Esophagus squamous epithelium (tissue), 5 donors: ENCODE results near the gene LGALS8. TPM values are rescaled to one million over a fixed set of nuclear protein-coding genes. Genes with fewer than 3 reads are reported as not detected.
"Not testable (repeated sequence)": the region's sequence is repeated elsewhere in the genome, so short reads cannot be mapped to it uniquely, and the experiment has no call there.

ENCODE experiments used
- DNase-seq: peaks from one replicate; lab custom pipeline; 2025; lab: John Stamatoyannopoulos, UW
- H3K27ac ChIP-seq, 4 donors: fragments of 200-600 bp; sonication (generic); one replicate each; pipeline ENCODE4 v1.5.1; 2016 to 2019; ENCODE audit warnings: mild to moderate bottlenecking in 1 of 4
- H3K27me3 ChIP-seq, 4 donors: fragments of 200-600 bp; sonication (generic); 1 replicate in 3 of 4; 2 replicates in 1 of 4; pipeline versions ENCODE4 v1.5.1 to v1.6.0; 2017 to 2021; ENCODE audit warnings: antibody characterized with exemption in 1 of 4
- H3K36me3 ChIP-seq, 3 donors: fragments of 200-600 bp; sonication (generic); one replicate each; pipeline ENCODE4 v1.5.1; 2016 to 2019
- H3K4me1 ChIP-seq, 3 donors: fragments of 200-600 bp; sonication (generic); one replicate each; pipeline ENCODE4 v1.5.1; 2017 to 2019
- H3K4me3 ChIP-seq, 4 donors: fragments of 200-600 bp; sonication (generic); 1 replicate in 3 of 4; 2 replicates in 1 of 4; pipeline ENCODE4 v1.5.1; 2016 to 2019; ENCODE audit warnings: mild to moderate bottlenecking in 2 of 4, moderate library complexity in 1 of 4
- H3K9me3 ChIP-seq, 3 donors: fragments of 200-600 bp; sonication (generic); one replicate each; pipeline ENCODE4 v1.5.1; 2016 to 2019
- POLR2A ChIP-seq, 4 donors: fragments of 450-650 bp; IDR thresholded peaks; one replicate each; pipeline ENCODE4 v1.6.1; 2017; ENCODE audit warnings: antibody characterized with exemption in 4 of 4, mild to moderate bottlenecking in 4 of 4, moderate library complexity in 3 of 4
- WGBS, 2 donors: methylation state at CpG; one replicate each; pipeline ENCODE4 v1.1.5; 2018; 5-methylcytosine and 5-hydroxymethylcytosine counted together
- intact Hi-C: fragments of 100-400 bp; cut with DNase I; formaldehyde crosslinking; loops from one replicate; pipeline ENCODE4 v1.15.0; 2022
- total RNA-seq, 4 donors: library from RNA; depleted of rRNA; stranded (reverse); fragments of >200 nt; gene quantifications; one replicate each; pipeline ENCODE4 v1.1.0, GENCODE V29; 2016
- TF ChIP-seq, protein P1 (sequence below), 6 experiments: fragments of 450-650 bp in 4 of 6; fragments of 200-600 bp in 2 of 6; sonication (generic) in 2 of 6; IDR thresholded peaks; one replicate each; pipeline ENCODE4 v1.5.1; 2016 to 2019; ENCODE audit warnings: antibody characterized with exemption in 6 of 6, mild to moderate bottlenecking in 4 of 6, moderate library complexity in 4 of 6
- donor health status: DM: yes; HTN: yes; CAD: no.

The LGALS8 gene
- total RNA-seq, 4 donors from 2014 or later, result 45.2 to 70.6 (median 52.4) TPM

- Histone ChIP-seq H3K4me1 (peaks cover 0 to 9% (median 0%) of the 10 kb centered on the region in 3 donors), H3K4me3 (no peak overlapping the region), H3K9me3 (no peaks in the 10 kb centered on the region), H3K27me3 (no peaks in the 10 kb centered on the region), H3K27ac (no peak overlapping the region), H3K36me3 (peaks cover 0 to 23% (median 0%) of the 10 kb centered on the region in 3 donors)
- no peak for DNase-seq
- 58 to 61% methylated on average over 4 of the region's 4 CpGs for WGBS, 2 donors
- no peak for TF ChIP-seq POLR2A (IDR thresholded peaks at IDR 0.05)
- TF ChIP-seq, protein P1, sequence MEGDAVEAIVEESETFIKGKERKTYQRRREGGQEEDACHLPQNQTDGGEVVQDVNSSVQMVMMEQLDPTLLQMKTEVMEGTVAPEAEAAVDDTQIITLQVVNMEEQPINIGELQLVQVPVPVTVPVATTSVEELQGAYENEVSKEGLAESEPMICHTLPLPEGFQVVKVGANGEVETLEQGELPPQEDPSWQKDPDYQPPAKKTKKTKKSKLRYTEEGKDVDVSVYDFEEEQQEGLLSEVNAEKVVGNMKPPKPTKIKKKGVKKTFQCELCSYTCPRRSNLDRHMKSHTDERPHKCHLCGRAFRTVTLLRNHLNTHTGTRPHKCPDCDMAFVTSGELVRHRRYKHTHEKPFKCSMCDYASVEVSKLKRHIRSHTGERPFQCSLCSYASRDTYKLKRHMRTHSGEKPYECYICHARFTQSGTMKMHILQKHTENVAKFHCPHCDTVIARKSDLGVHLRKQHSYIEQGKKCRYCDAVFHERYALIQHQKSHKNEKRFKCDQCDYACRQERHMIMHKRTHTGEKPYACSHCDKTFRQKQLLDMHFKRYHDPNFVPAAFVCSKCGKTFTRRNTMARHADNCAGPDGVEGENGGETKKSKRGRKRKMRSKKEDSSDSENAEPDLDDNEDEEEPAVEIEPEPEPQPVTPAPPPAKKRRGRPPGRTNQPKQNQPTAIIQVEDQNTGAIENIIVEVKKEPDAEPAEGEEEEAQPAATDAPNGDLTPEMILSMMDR (IDR thresholded peaks at IDR 0.05), result no peak
- intact Hi-C loops, result loop anchor here (5.0 kb wide), 1 partner anchor 379 kb away; no protein-coding TSS in a partner anchor
These were observed 37.3 kb upstream of the LGALS8 start for GRCh38 chr1:236486356-236487002.

GRCh38 chr1:236489161-236489560, 34.6 kb upstream of the LGALS8 start:
- H3K4me1 ChIP-seq, H3K9me3 ChIP-seq, H3K36me3 ChIP-seq, H3K4me3 ChIP-seq, H3K27me3 ChIP-seq, DNase-seq, H3K27ac ChIP-seq: not testable (repeated sequence)
- intact Hi-C loops, result loop anchor here (5.0 kb wide), 1 partner anchor 382 kb away; no protein-coding TSS in a partner anchor
- 88% methylated on average over 3 of the region's 3 CpGs for WGBS, 2 donors

DNA sequence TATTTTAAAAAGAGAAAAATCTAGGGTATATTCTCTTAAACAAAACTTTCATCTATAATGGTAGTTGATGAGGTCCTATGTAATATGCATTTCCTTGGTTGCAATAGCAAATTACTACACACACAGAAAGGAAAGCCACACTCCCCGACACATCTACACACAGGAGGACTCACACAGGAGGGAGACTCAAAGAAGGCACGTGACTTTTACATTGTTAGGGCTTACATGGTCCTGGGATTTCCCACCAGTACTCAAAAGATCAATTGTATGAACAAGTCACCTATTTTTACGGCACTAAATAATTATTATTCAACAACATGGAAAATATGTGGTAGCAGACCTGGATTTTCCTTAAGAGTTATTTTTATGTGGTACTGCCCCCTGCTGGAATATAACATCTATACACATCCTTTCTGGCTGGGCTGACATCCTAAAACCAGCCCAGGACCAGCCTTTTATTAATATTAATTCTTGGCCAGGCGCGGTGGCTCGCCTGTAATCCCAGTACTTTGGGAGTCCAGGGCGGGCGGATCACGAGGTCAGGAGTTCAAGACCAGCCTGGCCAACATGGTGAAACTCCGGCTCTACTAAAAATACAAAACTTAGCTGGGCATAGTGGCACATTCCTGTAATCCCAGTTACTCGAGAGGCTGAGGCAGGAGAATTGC, 33.9 kb upstream of the LGALS8 start:
- intact Hi-C loops, result loop anchor here (5.0 kb wide), 1 partner anchor 383 kb away; no protein-coding TSS in a partner anchor
- H3K27me3 ChIP-seq, result peaks cover 0 to 8% (median 0%) of the 10 kb centered on the region in 4 donors
- peaks cover 0 to 2% (median 0%) of the 10 kb centered on the region in 3 donors for H3K36me3 ChIP-seq
- peaks cover 0 to 9% (median 0%) of the 10 kb centered on the region in 3 donors for H3K4me1 ChIP-seq
- H3K4me3 ChIP-seq, result no peak overlapping the region
- WGBS, 2 donors, result 22 to 23% methylated on average over 11 of the region's 11 CpGs
- no peak overlapping the region for H3K27ac ChIP-seq
- H3K9me3 ChIP-seq, result no peaks in the 10 kb centered on the region
- DNase-seq, result no peak
- TF ChIP-seq, protein P1 (IDR thresholded peaks at IDR 0.05), result peak; percentile 44 to 79 (median 66)
- no peak for TF ChIP-seq POLR2A (IDR thresholded peaks at IDR 0.05)

DNA sequence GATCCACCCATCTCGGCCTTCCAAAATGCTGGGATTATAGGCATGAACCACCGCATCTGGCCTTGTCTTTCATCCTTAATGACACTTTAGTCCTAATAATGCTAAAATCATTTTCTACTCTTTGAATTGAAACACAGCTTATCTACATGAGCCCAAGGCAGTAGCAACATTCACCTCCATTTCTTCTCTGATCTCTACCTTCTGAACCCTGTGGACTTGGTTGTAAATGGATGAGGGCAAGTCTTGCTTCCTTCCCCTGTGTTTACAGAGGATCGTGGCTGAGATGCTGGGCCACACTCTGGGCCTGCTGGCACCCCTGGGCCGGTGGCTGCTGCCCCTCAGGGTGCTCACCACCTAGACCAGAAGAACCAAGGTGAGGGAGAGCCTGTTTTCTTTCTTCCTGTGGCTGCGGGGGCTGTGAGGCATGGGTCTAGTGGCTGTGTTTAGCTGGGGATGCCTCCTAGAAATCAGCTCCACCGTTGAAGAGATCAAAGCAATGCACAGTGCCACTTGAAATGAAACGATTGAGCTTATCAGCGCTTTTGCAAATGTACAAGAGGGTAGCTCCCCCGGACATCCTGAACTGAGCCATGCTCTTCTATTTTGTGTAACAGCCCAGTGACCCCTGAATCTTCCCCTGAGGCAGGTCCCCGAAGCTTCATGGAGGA, 32.2 kb upstream of the LGALS8 start:
- intact Hi-C loops, result no loop called here
- H3K27me3 ChIP-seq, result peaks cover 0 to 12% (median 0%) of the 10 kb centered on the region in 4 donors
- H3K4me1 ChIP-seq, result peaks cover 0 to 9% (median 0%) of the 10 kb centered on the region in 3 donors
- H3K9me3 ChIP-seq, result no peaks in the 10 kb centered on the region
- no peak overlapping the region for H3K4me3 ChIP-seq
- DNase-seq, result no peak
- WGBS, 2 donors, result 78 to 79% methylated on average over 6 to 7 of the region's 10 CpGs
- TF ChIP-seq, protein P1 (IDR thresholded peaks at IDR 0.05), result no peak
- TF ChIP-seq POLR2A (IDR thresholded peaks at IDR 0.05), result no peak
- H3K27ac ChIP-seq, result no peak overlapping the region
- H3K36me3 ChIP-seq, result no peaks in the 10 kb centered on the region

- Histone ChIP-seq H3K27me3 (peaks cover 0 to 12% (median 0%) of the 10 kb centered on the region in 4 donors), H3K4me1 (peaks cover 0 to 9% (median 0%) of the 10 kb centered on the region in 3 donors), H3K27ac (no peak overlapping the region), H3K4me3 (no peak overlapping the region), H3K9me3 (no peaks in the 10 kb centered on the region), H3K36me3 (no peaks in the 10 kb centered on the region)
- 90 to 100% methylated on average over 2 of the region's 2 CpGs for WGBS, 2 donors
- TF ChIP-seq, protein P1 (IDR thresholded peaks at IDR 0.05), result no peak
- TF ChIP-seq POLR2A (IDR thresholded peaks at IDR 0.05), result no peak
- intact Hi-C loops, result no loop called here
- no peak for DNase-seq
These were observed 31.4 kb upstream of the LGALS8 start for GRCh38 chr1:236492378-236492777.
